ENCODE measurements around the gene ST3GAL3. TPM values are rescaled to one million over a fixed set of nuclear protein-coding genes. Genes with fewer than 3 reads are reported as not detected.

The ST3GAL3 gene
- total RNA-seq, 1 experiment from 2014 or later: 8.6 TPM

DNA sequence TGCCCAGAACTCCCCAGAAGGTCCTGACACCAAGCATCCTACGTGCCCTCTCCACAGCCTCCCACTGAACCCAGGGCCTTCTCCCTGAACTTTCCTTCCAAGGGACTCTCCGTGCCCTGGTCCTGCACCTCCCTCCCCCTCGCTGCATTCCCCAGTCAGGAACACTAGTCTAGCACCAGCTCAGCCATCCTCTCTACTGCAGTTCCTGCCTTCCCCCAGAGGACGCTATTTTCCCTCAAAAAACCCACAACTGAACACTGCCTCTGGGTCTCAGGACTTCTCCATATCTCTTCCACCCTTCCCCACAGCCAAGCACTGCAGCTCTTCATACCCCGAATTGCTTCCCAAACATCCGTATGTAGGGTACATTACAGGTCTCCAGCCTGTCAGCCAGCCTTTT lies 213.7 kb downstream of the ST3GAL3 start (continued):
- no peak for TF ChIP-seq NR1H2 (CRISPR knock-in tag; IDR thresholded peaks at IDR 0.05)
- no peak for TF ChIP-seq ZNF396 (CRISPR knock-in tag; IDR thresholded peaks at IDR 0.05; ENCODE audit: borderline replicate concordance)
- TF ChIP-seq, protein P1, sequence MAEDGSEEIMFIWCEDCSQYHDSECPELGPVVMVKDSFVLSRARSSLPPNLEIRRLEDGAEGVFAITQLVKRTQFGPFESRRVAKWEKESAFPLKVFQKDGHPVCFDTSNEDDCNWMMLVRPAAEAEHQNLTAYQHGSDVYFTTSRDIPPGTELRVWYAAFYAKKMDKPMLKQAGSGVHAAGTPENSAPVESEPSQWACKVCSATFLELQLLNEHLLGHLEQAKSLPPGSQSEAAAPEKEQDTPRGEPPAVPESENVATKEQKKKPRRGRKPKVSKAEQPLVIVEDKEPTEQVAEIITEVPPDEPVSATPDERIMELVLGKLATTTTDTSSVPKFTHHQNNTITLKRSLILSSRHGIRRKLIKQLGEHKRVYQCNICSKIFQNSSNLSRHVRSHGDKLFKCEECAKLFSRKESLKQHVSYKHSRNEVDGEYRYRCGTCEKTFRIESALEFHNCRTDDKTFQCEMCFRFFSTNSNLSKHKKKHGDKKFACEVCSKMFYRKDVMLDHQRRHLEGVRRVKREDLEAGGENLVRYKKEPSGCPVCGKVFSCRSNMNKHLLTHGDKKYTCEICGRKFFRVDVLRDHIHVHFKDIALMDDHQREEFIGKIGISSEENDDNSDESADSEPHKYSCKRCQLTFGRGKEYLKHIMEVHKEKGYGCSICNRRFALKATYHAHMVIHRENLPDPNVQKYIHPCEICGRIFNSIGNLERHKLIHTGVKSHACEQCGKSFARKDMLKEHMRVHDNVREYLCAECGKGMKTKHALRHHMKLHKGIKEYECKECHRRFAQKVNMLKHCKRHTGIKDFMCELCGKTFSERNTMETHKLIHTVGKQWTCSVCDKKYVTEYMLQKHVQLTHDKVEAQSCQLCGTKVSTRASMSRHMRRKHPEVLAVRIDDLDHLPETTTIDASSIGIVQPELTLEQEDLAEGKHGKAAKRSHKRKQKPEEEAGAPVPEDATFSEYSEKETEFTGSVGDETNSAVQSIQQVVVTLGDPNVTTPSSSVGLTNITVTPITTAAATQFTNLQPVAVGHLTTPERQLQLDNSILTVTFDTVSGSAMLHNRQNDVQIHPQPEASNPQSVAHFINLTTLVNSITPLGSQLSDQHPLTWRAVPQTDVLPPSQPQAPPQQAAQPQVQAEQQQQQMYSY (CRISPR knock-in tag; IDR thresholded peaks at IDR 0.05): no peak
- no peak for TF ChIP-seq FOXK1 (CRISPR knock-in tag; IDR thresholded peaks at IDR 0.05)
- TF ChIP-seq TEAD1 (CRISPR knock-in tag; IDR thresholded peaks at IDR 0.05): no peak
- TF ChIP-seq ERG (CRISPR knock-in tag; IDR thresholded peaks at IDR 0.05): no peak

- Mint-ChIP-seq H3K36me3 (0 out of 2 replicates have a peak, but pooled peaks cover 2% of the 10 kb centered on the region), H3K27ac (no peak overlapping the region), H3K27me3 (ENCODE audit: low read depth) (no peaks in the 10 kb centered on the region; the same call in 1 of the 2 replicates), H3K4me3 (no peak overlapping the region), H3K4me1 (peaks cover under 1% of the 10 kb centered on the region), H3K9me3 (no peaks in the 10 kb centered on the region)
- POLR2A ChIA-PET: interaction anchor here (0.6 kb wide), 1 partner anchor 656 kb away, joined by 5 read pairs; no protein-coding TSS in a partner anchor
- TF ChIP-seq CBFB (CRISPR knock-in tag; IDR thresholded peaks at IDR 0.05; ENCODE audit: low read depth): no peak
- TF ChIP-seq, protein P2, sequence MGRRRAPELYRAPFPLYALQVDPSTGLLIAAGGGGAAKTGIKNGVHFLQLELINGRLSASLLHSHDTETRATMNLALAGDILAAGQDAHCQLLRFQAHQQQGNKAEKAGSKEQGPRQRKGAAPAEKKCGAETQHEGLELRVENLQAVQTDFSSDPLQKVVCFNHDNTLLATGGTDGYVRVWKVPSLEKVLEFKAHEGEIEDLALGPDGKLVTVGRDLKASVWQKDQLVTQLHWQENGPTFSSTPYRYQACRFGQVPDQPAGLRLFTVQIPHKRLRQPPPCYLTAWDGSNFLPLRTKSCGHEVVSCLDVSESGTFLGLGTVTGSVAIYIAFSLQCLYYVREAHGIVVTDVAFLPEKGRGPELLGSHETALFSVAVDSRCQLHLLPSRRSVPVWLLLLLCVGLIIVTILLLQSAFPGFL (CRISPR knock-in tag; IDR thresholded peaks at IDR 0.05; ENCODE audit: borderline replicate concordance): no peak
- TF ChIP-seq, protein P3, sequence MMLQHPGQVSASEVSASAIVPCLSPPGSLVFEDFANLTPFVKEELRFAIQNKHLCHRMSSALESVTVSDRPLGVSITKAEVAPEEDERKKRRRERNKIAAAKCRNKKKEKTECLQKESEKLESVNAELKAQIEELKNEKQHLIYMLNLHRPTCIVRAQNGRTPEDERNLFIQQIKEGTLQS (CRISPR knock-in tag; conservative IDR thresholded peaks at IDR 0.05): no peak
- no peak for TF ChIP-seq IRF1 (CRISPR knock-in tag; IDR thresholded peaks at IDR 0.05)
- TF ChIP-seq ZNF423 (CRISPR knock-in tag; IDR thresholded peaks at IDR 0.05): no peak
- no peak for TF ChIP-seq GABPB1 (CRISPR knock-in tag; IDR thresholded peaks at IDR 0.05)
- TF ChIP-seq, protein P4, sequence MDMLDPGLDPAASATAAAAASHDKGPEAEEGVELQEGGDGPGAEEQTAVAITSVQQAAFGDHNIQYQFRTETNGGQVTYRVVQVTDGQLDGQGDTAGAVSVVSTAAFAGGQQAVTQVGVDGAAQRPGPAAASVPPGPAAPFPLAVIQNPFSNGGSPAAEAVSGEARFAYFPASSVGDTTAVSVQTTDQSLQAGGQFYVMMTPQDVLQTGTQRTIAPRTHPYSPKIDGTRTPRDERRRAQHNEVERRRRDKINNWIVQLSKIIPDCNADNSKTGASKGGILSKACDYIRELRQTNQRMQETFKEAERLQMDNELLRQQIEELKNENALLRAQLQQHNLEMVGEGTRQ (CRISPR knock-in tag; IDR thresholded peaks at IDR 0.05): no peak
- no peak for TF ChIP-seq OVOL2 (CRISPR knock-in tag; IDR thresholded peaks at IDR 0.05; ENCODE audit: borderline replicate concordance)
- TF ChIP-seq NR2C2 (CRISPR knock-in tag; IDR thresholded peaks at IDR 0.05): no peak
- no peak for TF ChIP-seq ATF1 (CRISPR knock-in tag; IDR thresholded peaks at IDR 0.05)
- TF ChIP-seq, protein P5, sequence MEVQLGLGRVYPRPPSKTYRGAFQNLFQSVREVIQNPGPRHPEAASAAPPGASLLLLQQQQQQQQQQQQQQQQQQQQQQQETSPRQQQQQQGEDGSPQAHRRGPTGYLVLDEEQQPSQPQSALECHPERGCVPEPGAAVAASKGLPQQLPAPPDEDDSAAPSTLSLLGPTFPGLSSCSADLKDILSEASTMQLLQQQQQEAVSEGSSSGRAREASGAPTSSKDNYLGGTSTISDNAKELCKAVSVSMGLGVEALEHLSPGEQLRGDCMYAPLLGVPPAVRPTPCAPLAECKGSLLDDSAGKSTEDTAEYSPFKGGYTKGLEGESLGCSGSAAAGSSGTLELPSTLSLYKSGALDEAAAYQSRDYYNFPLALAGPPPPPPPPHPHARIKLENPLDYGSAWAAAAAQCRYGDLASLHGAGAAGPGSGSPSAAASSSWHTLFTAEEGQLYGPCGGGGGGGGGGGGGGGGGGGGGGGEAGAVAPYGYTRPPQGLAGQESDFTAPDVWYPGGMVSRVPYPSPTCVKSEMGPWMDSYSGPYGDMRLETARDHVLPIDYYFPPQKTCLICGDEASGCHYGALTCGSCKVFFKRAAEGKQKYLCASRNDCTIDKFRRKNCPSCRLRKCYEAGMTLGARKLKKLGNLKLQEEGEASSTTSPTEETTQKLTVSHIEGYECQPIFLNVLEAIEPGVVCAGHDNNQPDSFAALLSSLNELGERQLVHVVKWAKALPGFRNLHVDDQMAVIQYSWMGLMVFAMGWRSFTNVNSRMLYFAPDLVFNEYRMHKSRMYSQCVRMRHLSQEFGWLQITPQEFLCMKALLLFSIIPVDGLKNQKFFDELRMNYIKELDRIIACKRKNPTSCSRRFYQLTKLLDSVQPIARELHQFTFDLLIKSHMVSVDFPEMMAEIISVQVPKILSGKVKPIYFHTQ (CRISPR knock-in tag; IDR thresholded peaks at IDR 0.05): no peak
- TF ChIP-seq ATF2 (CRISPR knock-in tag; IDR thresholded peaks at IDR 0.05; ENCODE audit: borderline replicate concordance, low read depth): no peak
- TF ChIP-seq TEAD4 (CRISPR knock-in tag; IDR thresholded peaks at IDR 0.05): no peak
- TF ChIP-seq, protein P6, sequence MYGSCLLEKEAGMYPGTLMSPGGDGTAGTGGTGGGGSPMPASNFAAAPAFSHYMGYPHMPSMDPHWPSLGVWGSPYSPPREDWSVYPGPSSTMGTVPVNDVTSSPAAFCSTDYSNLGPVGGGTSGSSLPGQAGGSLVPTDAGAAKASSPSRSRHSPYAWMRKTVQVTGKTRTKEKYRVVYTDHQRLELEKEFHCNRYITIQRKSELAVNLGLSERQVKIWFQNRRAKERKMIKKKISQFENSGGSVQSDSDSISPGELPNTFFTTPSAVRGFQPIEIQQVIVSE (CRISPR knock-in tag; IDR thresholded peaks at IDR 0.05; ENCODE audit: borderline replicate concordance): no peak
- no peak for DNase-seq (ENCODE audit: low spot score)
- ATAC-seq: no peak
- CTCF ChIA-PET: interaction anchor here (1.3 to 9.0 kb wide), 3 partner anchors 10 to 161 kb away, joined by 3 to 99 read pairs (median 5); partner anchors contain the start of gene ARTN
Observed at GRCh38 chr1:43924516-43924915, 217.2 kb downstream of the ST3GAL3 start.

Data from WTC11 (cell line).